AG08395 (cell line): ENCODE results near the gene SCUBE1.

ENCODE experiments used
- DNase-seq: peaks from one replicate; pipeline ENCODE4 v3.0.0; 2012; ENCODE audit warnings: mixed read lengths, low spot score

SCUBE1 gene

GRCh38 chr22:43199541-43199940, 143.6 kb downstream of the SCUBE1 start:
- no peak for DNase-seq

DNA sequence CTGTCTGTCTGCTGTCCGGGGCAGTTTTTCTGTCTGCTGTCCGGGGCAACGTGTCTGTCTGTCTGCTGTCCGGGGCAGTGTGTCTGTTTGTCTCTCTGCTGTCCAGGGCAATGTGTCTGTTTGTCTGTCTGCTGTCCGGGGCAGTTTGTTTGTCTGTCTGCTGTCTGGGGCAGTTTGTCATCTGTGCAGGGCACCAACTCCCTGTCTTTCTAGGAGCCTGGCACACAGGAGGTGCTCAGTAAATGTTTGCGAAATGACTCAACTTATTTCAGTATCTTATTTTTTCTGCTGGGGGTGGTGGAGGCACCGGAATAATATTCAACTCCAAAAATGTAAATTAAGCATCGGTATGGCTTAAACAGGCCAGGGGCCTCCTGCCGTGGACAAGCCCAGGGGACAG, 144.2 kb downstream of the SCUBE1 start:
- DNase-seq: no peak

DNA sequence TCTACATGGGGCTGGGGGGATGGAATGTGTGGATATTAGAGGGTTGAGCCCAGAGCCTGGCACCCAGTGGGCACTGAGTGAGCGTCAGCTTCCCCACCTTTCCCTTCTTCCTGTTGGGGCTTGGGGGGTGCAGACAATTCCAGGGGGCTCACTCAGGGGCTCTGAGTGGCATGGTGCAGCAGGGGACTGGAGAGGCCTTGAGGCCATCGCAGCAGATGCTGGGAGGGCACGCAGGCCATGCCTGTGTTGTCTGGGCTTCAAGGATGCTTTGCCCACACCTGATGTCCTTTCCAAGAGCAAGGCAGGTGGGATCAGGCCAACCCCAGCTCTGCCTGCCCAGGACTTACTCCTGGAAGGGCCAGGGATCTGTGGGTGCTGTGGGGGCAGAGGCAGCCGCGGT, 145.0 kb downstream of the SCUBE1 start:
- no peak for DNase-seq

GRCh38 chr22:43197271-43197941, 145.8 kb downstream of the SCUBE1 start:
- DNase-seq: peak; percentile 76

DNA sequence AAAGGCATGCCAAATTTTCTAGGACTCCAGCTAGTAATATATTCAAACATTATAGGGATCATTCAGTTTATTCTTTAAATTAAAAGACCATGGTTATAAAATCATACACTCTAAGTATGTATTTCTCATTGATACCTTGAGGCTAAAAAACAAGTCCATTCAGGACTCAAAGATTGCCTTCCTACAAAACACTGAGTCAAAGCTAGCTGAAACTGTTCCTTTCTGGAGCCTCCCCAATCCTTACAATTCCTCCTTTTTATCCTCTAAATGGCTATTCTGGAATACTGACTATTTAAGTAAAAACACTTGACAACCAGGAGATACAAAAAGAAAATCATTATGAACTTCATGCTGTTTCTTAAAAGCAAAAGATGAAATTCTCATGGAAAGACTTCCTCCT, 151.3 kb downstream of the SCUBE1 start:
- no peak for DNase-seq

- DNase-seq: peak; percentile 20
Measured at GRCh38 chr22:43188829-43189545, 154.2 kb downstream of the SCUBE1 start.

DNA sequence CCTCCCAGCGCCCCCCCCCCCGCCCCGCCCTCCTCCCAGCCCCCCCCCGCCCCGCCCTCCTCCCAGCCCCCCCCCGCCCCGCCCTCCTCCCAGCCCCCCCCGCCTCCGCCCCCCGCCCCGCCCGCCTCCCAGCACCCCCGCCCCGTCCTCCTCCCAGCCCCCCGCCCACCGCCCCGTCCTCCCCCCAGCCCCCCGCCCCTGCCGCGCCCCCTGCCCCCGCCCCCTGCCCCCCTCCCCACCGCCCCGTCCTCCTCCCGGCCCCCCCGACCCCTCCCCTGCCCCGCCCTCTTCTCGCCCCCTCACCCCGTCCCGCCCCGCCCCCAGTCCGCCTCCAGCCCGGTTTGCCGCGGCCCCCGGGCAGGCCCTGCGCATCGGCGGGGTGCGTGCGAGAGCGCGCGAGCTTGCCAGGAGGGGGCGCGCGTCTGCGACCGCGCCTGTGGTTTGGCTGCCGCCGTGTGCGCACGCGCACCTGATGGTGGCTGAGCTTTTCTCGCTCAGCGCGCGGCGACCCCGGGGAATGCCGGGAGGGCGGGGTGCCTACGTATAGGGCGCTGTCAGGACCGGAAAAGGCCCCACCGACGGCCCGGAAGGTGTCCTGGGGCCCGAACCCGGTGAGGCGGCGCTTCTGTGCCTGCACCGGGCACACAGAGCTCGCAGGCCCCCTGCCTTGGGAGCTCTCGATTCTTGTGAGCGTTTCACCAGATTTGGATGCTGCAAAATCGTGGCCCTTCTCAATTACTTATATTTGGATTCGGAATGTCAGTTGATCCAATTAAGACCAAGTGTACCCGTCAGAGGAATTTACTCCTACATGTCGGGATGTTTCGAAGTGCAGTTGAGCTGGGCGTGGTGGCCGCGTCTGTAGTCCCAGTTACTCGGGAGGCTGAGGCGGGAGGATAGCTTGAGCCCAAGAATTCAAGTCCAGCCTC, 155.7 kb downstream of the SCUBE1 start:
- peak; percentile 98 for DNase-seq

DNA sequence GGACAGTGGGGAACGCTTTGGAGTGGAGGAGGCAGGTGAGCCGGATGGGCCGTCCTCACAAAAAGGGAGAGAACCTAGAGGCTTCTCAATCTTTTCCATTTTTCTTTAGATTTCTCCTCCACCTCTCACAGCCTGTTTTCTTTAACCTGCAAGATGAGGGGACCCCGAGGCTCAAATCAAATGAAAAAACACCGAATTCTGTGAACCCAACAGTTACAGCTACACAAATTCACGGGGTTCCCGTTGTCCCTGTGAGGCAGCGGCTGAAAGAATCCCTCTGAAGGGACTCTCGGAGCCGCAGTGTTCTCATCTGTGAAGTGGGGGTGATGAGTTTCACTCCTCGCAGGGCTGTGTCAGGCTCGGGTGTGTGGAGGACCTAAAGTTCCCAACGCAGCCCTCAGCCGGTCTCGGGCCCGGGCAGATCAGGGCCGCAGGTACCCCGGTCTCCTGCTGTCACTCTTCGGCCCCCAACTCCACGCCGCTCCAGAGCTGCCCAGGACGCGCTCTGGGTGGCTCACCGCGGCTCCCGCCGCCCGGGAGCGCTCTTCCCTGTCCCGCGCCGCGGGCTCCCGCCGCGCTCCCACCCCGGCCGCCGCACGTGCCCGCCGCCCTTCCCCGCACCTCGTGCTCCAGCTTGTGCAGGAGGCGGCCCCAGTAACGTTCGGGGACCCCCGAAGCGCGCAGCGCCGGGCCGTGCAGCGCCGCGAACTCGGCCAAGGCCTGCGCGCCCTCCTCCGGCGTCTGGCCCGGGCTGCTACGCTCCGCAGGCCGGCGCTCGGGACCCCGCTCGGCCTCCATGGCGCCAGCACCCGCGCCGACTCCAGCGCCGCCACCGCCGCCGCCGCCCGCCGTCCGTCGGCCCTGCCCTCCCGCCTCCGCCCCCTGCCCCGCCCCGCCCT, 156.7 kb downstream of the SCUBE1 start, which contains the start of gene TTLL12:
TSS of gene TTLL12 (minus strand) at position 863 of the 899 bp plus-strand sequence. CDS start at position 798, 65 bp downstream.
- peak; percentile 82 for DNase-seq

DNA sequence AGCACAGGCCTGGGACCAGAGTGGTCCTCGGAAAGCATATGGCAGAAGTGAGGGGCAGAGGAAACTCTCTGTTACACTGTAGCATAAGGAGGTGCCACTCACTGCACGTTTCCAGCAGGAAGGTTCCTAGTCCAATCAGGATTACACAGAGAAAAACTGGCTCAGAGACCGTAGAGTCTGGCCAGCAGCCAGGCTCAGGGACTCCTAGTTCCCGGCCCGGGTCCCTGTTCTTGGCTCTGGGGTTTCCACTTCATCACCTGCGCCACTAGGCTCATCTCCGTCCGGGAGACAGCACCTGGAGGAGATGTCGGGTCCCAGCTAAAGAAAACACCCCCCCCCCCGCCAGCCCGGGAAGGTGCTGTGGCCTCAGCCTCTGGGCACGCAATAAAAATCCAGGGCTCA, 157.3 kb downstream of the SCUBE1 start:
- DNase-seq: peak; percentile 33

DNA sequence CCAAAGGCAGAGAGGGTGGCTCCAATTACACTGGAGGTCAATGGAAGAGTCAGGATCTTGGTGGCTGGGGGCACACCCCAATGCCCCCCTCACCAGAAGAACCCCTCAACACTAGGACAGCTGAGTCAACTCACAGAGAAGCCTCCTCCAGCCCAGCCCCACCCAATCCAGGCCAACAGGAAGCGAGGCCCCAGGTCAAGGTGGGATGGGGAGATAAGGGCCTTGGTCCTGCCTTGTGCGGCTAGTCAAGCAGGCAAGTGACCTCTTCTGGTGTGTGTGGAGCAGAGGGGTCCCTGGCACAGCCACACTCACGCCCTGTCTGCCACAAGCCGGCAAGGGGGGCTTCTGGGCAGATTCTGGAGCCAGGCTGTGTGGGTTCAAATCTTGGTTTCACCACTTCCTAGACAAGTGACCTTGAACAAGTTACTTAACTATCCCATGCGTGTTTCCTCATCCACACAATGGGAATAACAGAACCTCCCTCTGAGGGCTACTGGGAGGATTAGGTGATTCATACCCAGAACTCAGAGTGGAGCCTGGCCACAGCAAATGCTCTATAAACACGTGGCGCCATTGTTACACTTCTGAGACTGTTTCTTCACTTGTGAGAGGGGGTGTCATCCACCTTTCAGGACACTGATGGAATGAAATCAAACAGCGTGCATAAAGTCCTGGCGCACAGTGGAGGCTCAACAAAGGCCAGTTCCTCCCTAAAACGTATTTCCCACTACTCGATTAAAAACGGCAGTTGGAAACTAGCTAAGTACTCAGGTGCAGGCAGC, 159.5 kb downstream of the SCUBE1 start:
- DNase-seq: no peak

DNA sequence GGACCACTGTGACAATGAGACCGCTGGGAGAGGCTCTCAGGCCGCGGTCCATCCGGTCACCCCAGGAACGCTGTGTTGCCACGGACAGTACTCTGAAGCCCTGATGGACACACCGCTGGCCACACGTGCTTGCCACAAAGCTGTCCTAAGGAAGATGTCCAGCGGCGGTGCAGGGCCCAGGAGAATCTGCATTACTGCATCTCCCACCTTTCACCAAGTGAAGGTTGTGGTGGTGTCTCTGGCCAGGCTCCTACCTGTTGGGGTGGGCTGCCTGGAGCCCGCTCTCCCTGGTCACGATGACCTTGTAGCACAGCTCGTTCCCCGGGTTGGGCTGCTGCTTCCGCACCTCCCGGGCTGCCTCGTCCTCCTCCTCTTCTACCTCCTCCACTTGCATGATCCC, 160.4 kb downstream of the SCUBE1 start:
- DNase-seq: no peak

DNA sequence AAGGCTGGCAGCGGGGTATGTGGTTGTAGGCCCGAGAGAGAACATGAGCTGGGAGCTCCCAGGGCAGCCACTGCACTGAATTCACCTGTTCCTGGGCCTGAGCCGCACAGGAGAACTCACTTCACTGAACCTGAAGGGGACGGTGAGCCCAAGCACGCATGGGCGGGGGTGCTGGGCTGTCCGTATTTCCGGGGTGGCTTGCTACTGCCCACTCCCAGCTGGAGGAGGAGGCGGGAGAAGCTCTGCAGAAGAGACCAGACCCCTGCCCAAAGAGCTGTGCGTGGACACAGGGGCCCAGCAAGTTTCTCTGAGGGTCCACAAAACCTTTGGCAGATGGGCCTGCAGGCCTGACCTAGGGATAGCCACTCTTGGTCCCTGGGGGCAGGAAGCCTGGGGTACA, 161.1 kb downstream of the SCUBE1 start:
- DNase-seq: no peak

DNA sequence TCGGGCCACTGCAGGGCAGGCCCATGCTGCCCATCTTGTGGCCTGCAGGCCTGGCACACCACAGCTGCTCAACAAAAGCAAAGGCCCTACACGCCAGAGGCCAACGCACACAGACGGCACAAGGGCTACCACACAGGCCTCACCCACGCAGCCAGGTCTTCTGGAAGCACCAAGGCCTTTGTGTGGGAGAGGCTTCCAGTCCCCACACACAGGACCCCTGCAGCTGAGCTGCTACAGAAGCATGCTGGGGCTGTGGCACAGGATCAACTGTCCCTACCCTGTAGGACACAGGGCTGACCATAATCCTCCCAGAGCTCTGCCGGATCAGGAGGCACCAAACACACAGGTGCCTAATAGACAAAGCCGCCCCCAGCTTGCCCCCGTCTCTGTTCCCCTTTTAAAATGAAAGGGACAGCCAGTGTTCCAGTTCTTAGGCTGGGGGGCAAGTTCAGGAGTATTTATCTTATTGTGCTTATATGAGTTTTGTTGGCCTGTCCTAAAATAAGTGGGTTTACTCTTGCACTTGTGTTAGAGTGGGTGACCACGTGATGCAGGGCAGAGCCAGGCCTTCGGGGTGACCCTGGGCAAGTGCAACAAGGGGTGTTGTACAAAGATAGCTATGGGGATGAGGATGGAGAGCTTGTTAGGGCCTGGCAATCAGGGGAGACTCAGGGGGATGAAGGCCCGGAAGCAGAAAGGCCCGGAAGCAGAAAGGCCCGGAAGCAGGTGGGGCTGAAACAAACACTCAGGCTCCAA, 161.7 kb downstream of the SCUBE1 start:
- DNase-seq: no peak

- DNase-seq: no peak
Measured at GRCh38 chr22:43180670-43181069, 162.5 kb downstream of the SCUBE1 start.

DNA sequence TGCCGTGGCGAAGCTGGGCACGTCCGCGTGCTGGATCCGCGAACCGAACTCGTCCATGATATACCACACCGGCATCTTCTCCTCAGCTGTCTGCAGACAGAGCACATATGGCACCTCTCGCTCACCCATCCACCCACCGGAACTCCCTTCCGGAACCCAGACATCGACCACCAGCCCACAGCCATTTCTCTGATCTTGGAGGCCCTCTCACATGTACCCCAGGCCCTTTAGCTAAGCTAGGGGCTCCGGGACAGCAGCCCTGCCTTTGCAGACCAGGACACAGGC, 163.3 kb downstream of the SCUBE1 start:
- no peak for DNase-seq

GRCh38 chr22:43179146-43179910, 163.8 kb downstream of the SCUBE1 start:
- DNase-seq: no peak

DNA sequence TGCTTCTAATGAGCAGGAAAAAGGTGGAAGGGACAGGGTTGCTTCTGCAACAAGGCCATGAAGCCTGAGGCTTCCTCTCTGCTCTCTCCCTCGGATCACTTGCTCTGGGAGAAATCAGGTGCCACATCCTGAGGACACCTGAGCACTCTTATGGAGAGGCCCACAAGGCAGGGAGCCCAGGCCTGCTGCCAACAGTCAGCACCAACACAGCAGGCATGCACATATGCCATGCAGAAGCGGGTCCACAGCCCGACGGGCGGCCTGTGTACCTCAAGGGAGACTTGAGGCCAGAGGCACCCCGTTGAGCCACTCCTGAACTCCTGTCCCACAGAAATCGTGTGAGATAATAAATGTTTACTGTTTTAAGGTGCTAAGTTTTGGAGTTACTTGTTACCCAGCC, 165.7 kb downstream of the SCUBE1 start:
- no peak for DNase-seq

GRCh38 chr22:43176090-43176489, 167.1 kb downstream of the SCUBE1 start:
- DNase-seq: no peak

DNA sequence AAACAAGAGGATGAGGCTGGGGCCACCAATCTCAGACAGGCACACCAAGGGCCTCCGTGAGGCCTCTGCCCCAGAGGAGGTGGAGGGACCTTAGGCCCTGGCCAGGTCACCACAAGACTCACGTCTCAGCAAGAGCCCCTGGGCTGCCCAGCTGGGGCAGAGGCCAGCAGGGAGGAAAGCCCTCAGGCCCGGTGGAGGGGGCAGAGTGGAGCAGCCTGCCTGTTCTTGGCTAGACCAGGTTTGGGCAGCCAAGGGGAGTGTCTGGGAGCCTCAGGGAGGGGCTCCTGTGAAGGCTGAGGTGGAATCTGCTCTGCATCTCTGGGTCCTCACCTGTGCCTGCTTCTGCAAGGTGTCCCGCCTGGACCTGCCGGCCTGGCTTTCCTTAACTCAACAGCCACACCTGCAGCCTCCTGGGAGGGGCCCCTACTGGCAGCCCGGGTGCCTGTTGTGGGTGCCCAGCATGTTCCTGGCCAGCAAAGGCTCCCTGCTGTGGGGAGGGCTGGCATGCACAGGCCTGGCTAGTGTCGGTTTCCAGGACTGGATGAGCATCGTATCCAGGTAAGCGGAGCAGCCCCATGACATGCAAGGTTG, 168.1 kb downstream of the SCUBE1 start:
- no peak for DNase-seq
